Measurements from ENCODE around the gene CERS6. TPM values are rescaled to one million over a fixed set of nuclear protein-coding genes. Genes with fewer than 3 reads are reported as not detected.

CERS6 gene
- total and polyA plus RNA-seq, 8 donors, result 3.2 to 18.0 (median 7.6) TPM

GRCh38 chr2:168524005-168524404 lies 67.9 kb downstream of the CERS6 start:
- intact Hi-C loops (cut with DNase I), result no loop called here
- Histone ChIP-seq H3K27me3 (no peaks in the 10 kb centered on the region), H3K4me3 (no peak overlapping the region), H3K27ac (no peak overlapping the region), H3K4me1 (peaks cover 0 to 4% (median 0%) of the 10 kb centered on the region in 3 donors), H3K9me3 (no peaks in the 10 kb centered on the region), H3K36me3 (no peaks in the 10 kb centered on the region)
- TF ChIP-seq, protein P1, sequence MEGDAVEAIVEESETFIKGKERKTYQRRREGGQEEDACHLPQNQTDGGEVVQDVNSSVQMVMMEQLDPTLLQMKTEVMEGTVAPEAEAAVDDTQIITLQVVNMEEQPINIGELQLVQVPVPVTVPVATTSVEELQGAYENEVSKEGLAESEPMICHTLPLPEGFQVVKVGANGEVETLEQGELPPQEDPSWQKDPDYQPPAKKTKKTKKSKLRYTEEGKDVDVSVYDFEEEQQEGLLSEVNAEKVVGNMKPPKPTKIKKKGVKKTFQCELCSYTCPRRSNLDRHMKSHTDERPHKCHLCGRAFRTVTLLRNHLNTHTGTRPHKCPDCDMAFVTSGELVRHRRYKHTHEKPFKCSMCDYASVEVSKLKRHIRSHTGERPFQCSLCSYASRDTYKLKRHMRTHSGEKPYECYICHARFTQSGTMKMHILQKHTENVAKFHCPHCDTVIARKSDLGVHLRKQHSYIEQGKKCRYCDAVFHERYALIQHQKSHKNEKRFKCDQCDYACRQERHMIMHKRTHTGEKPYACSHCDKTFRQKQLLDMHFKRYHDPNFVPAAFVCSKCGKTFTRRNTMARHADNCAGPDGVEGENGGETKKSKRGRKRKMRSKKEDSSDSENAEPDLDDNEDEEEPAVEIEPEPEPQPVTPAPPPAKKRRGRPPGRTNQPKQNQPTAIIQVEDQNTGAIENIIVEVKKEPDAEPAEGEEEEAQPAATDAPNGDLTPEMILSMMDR (IDR thresholded peaks at IDR 0.05), result no peak
- DNase-seq, result no peak
- 78 to 86% methylated on average over 2 of the region's 2 CpGs for WGBS, 2 donors
- FAIRE-seq, result no peak
- ATAC-seq, result no peak

GRCh38 chr2:168525020-168525419 lies 68.9 kb downstream of the CERS6 start:
- Histone ChIP-seq H3K36me3 (no peaks in the 10 kb centered on the region), H3K4me3 (no peak overlapping the region), H3K4me1 (peaks cover 0 to 6% (median 0%) of the 10 kb centered on the region in 3 donors), H3K27ac (no peak overlapping the region), H3K9me3 (no peaks in the 10 kb centered on the region), H3K27me3 (no peaks in the 10 kb centered on the region)
- no peak for FAIRE-seq
- TF ChIP-seq, protein P1 (IDR thresholded peaks at IDR 0.05), result no peak
- DNase-seq, result no peak
- intact Hi-C loops (cut with DNase I), result no loop called here
- no peak for ATAC-seq
- WGBS, 2 donors, result 89 to 94% methylated on average over 3 of the region's 3 CpGs

- Histone ChIP-seq H3K9me3 (no peaks in the 10 kb centered on the region), H3K4me1 (peaks cover 0 to 8% (median 0%) of the 10 kb centered on the region in 3 donors), H3K27ac (no peak overlapping the region), H3K27me3 (no peaks in the 10 kb centered on the region), H3K36me3 (no peaks in the 10 kb centered on the region), H3K4me3 (no peak overlapping the region)
- DNase-seq (no peak), FAIRE-seq (no peak), ATAC-seq (no peak)
- intact Hi-C loops (cut with DNase I), result no loop called here
- 76 to 79% methylated on average over 1 of the region's 1 CpG for WGBS, 2 donors
- TF ChIP-seq, protein P1 (IDR thresholded peaks at IDR 0.05), result no peak
Observed at GRCh38 chr2:168525716-168526446, 69.8 kb downstream of the CERS6 start.

- DNase-seq (no peak), ATAC-seq (peak in 2 of 4 donors; percentile 36 to 61), FAIRE-seq (no peak)
- WGBS, 2 donors, result 58 to 63% methylated on average over 3 of the region's 3 CpGs
- Histone ChIP-seq H3K4me3 (no peak overlapping the region), H3K27ac (no peak overlapping the region), H3K4me1 (peaks cover 0 to 8% (median 0%) of the 10 kb centered on the region in 3 donors), H3K36me3 (no peaks in the 10 kb centered on the region), H3K9me3 (no peaks in the 10 kb centered on the region), H3K27me3 (no peaks in the 10 kb centered on the region)
- intact Hi-C loops (cut with DNase I), result no loop called here
- TF ChIP-seq, protein P1 (IDR thresholded peaks at IDR 0.05), result no peak
Observed at GRCh38 chr2:168526641-168527040, 70.6 kb downstream of the CERS6 start.

DNA sequence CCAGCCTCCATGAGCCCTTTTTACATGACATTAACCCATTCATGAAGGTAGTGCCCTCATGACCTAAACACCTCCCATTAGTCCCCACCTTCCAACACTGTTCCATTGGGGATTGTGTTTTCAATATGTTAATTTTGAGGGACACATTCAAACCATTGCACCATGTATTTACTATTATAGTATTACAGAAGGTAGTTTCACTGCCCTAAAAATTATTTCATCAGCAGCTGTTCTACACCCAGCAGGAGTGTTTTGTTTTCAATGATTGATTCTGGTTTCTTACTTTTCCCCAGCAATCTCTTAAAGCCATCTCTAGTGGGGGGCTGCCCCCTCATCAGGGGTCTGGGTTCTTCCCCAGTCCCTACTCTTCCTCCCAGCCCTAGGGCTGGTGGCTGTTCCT lies 71.9 kb downstream of the CERS6 start:
- no peak for ATAC-seq
- intact Hi-C loops (cut with DNase I), result no loop called here
- no peak for DNase-seq
- no peak overlapping the region for H3K4me3 ChIP-seq
- H3K4me1 ChIP-seq, result peaks cover 0 to 4% (median 0%) of the 10 kb centered on the region in 3 donors
- no peaks in the 10 kb centered on the region for H3K27me3 ChIP-seq
- TF ChIP-seq, protein P1 (IDR thresholded peaks at IDR 0.05), result no peak
- H3K9me3 ChIP-seq, result no peaks in the 10 kb centered on the region
- H3K36me3 ChIP-seq, result no peaks in the 10 kb centered on the region
- H3K27ac ChIP-seq, result no peak overlapping the region
- FAIRE-seq, result no peak
